GM11168 (cell line): Measurements from ENCODE around the gene ZNF280C.

Experiments
- in situ Hi-C: fragments of 300-500 bp; cut with MboI; formaldehyde crosslinking; loops from one replicate; pipeline ENCODE4 v1.12.0; 2022; ENCODE audit warnings: low sequenced_read_pairs; ENCODE audit not compliant: unreplicated experiment

ZNF280C gene

GRCh38 chrX:130179579-130180215 lies 89.0 kb downstream of the ZNF280C start:
- in situ Hi-C loops = no loop called here

GRCh38 chrX:130179170-130179569 lies 89.5 kb downstream of the ZNF280C start:
- in situ Hi-C loops = no loop called here

GRCh38 chrX:130176942-130177341 lies 91.8 kb downstream of the ZNF280C start:
- in situ Hi-C loops = no loop called here

- in situ Hi-C loops = no loop called here
Observed at GRCh38 chrX:130176354-130176776, 92.3 kb downstream of the ZNF280C start.

GRCh38 chrX:130174937-130175336 lies 93.8 kb downstream of the ZNF280C start:
- in situ Hi-C loops = no loop called here

GRCh38 chrX:130174045-130174704 lies 94.5 kb downstream of the ZNF280C start:
- in situ Hi-C loops = no loop called here

GRCh38 chrX:130173190-130173895 lies 95.4 kb downstream of the ZNF280C start:
- in situ Hi-C loops = no loop called here

GRCh38 chrX:130172127-130172845 lies 96.4 kb downstream of the ZNF280C start:
- in situ Hi-C loops = no loop called here

- in situ Hi-C loops = no loop called here
Observed at GRCh38 chrX:130171446-130172126, 97.1 kb downstream of the ZNF280C start, which contains the start of gene RAB33A. Gene RAB33A, plus strand, starts transcription at chrX:130171962. Its CDS starts 101 bp downstream, at chrX:130172063.

- in situ Hi-C loops = no loop called here
Observed at GRCh38 chrX:130170752-130171445, 97.8 kb downstream of the ZNF280C start.

- in situ Hi-C loops = no loop called here
Observed at GRCh38 chrX:130167040-130167439, 101.7 kb downstream of the ZNF280C start.

- in situ Hi-C loops = no loop called here
Observed at GRCh38 chrX:130166503-130166777, 102.3 kb downstream of the ZNF280C start.

GRCh38 chrX:130165703-130166502 lies 102.8 kb downstream of the ZNF280C start, which contains the start of gene AIFM1:
Gene AIFM1, minus strand, starts transcription at chrX:130165841. Its CDS starts 185 bp downstream, at chrX:130165656.
- in situ Hi-C loops = no loop called here

- in situ Hi-C loops = no loop called here
Observed at GRCh38 chrX:130165181-130165702, 103.5 kb downstream of the ZNF280C start.

GRCh38 chrX:130163398-130163797 lies 105.3 kb downstream of the ZNF280C start:
- in situ Hi-C loops = no loop called here

- in situ Hi-C loops = no loop called here
Observed at GRCh38 chrX:130162094-130162735, 106.5 kb downstream of the ZNF280C start.

GRCh38 chrX:130159776-130160175 lies 108.9 kb downstream of the ZNF280C start:
- in situ Hi-C loops = no loop called here

GRCh38 chrX:130158311-130158710 lies 110.4 kb downstream of the ZNF280C start:
- in situ Hi-C loops = no loop called here
